HT-29 (cell line): Measurements from ENCODE around the gene VPS26B. TPM values are rescaled to one million over a fixed set of nuclear protein-coding genes. Genes with fewer than 3 reads are reported as not detected.
"Not testable (repeated sequence)": the region's sequence is repeated elsewhere in the genome, so short reads cannot be mapped to it uniquely, and the experiment has no call there.

ENCODE experiments used
- DNase-seq: peaks from one replicate; pipeline ENCODE4 v3.0.0-alpha.2; 2015; ENCODE audit warnings: low spot score
- total RNA-seq: library from RNA; depleted of rRNA; stranded (reverse); fragments of >200 nt; shearing (Covaris generic); gene quantifications from 2 replicates; pipeline ENCODE4 v1.2.3, GENCODE V29; 2014; rRNA removed

VPS26B gene
- total RNA-seq, 1 experiment from 2014 or later: 39.2 TPM

DNA sequence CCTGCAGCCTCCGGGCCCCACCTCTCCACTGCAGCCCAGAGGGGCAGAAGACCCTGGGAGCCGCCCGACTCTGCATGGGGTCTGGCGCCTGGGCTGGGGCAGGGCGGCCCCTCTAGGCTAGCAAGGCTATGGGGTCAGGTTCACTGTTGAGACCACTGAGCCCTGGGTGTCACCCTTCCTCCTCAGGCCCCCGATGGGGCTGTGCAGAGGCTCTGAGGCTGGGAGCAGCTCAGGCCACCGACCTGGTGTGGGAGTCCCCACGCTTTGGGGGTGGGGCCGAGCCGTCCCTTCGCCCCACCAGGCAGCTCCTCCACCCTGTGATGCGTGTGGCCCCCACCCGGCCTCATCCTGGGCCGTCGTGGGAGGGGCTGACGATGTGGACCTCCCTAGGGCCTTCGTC is 57.2 kb downstream of the VPS26B start:
- not testable (repeated sequence) for DNase-seq

GRCh38 chr11:134282121-134283045 is 57.9 kb downstream of the VPS26B start:
- no peak for DNase-seq

DNA sequence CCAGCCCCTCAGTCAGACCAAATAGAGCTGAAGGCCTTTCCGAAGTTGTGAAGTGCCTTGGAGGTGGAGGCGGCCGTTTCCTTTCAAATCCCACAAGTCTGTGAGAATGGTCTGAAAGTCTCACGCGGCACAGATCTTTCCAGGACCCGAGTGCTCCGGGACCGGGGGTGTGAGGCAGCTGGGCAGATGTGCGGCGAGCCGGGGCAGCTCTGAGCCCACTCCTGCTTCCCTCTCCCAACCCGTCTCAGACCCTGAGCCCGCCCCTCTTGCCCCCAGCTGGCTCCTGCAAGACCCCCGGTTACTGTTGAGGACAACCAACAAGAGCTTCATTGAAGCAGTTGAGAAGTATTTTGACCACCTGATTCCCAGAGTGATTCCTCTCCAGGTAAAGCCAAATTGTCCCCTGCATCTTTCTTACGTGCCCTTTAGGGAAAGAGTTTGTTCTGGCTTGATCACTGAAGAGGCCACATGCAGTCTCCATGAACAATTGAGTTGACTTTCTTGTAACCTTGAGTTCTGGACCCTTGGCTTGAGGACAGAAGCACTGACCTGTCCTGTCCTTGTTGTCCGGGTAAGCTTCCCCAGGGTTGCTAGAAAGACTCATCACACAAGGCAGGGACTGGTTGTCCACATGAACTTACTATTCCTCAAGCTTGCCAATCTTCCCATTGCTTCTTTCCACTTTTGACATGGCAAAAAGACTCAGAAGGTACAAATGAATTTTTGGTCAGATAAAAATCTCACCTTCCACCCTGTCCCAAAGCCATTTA is 59.2 kb downstream of the VPS26B start:
- DNase-seq: no peak

GRCh38 chr11:134284349-134284748 is 59.9 kb downstream of the VPS26B start:
- DNase-seq: not testable (repeated sequence)

DNA sequence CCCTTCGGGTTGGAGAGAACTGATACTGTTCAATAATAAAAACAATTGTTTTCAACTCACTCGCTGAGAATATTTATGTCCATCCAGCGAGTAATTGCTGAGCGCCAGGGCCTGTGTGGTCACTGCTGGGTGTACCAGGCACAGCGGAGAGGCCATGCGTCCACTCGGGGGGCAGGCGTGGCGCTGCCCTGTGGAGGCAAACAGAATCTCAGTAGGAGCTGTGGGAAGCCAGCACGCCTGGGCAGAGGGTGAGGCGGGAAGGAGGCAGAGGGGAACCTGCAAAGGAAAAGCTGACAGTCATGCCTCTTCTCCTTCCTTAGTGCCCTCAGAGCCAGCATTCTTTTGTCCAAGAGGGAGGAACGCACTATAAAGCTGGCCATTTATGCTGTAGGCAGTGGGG is 63.1 kb downstream of the VPS26B start:
- no peak for DNase-seq

DNA sequence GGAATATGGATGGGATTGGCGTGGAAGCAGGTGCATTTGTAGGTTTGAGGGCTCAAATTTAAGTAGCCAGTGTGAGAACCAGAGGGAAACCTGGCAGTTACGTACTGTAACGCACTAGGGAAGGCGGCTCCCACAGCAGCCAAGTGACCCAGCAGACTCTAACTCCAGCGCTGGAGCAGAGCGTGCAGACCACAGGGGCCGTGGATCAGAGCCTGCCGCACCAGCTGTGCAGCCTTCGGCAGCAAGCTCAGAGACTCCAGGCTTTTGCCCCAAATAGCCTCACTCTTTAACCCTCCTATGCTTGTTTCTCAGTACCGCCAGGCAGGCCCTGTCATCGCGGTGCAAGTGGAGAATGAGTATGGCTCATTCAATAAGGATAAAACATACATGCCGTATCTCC is 64.0 kb downstream of the VPS26B start:
- DNase-seq: no peak

GRCh38 chr11:134289167-134289566 is 64.7 kb downstream of the VPS26B start:
- DNase-seq: no peak

GRCh38 chr11:134289789-134290188 is 65.3 kb downstream of the VPS26B start:
- DNase-seq: no peak

DNA sequence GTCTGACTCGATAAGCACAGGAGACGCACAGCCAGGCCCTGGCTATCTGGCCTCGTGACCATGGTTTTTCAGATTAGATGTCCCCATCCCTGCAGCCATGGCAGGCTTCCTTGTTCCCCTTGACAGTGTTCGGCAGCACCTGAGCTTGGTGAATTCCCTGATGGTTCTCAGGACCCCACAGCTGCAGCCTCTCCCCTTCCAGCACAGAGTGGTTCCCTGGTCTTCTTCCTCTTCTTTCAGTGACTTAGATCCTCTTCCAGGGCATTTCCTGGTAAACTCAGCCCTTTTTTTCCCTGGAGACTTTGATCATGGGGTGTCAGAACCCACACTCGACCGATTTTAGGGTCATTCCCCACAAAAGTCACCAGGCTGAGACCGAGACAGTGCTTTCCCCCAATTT is 66.2 kb downstream of the VPS26B start:
- DNase-seq: no peak

DNA sequence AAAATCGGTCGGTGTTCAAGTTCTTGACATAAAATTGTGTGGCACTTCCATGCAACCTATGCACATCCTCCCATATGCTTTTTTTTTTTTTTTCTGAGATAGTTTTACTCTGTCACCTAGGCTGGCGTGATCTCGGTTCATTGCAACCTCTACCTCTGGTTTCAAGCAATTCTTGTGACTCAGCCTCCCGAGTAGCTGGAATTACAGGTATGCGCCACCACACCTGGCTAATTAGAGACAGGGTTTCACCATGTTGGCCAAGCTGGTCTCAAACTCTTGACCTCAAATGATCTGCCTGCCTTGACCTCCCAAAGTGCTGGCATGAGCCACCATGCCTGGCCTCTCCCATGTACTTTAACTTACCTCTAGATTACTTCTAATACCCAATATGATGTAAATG is 66.7 kb downstream of the VPS26B start:
- no peak for DNase-seq

- DNase-seq: no peak
These were observed 68.2 kb downstream of the VPS26B start for GRCh38 chr11:134292661-134293060.

DNA sequence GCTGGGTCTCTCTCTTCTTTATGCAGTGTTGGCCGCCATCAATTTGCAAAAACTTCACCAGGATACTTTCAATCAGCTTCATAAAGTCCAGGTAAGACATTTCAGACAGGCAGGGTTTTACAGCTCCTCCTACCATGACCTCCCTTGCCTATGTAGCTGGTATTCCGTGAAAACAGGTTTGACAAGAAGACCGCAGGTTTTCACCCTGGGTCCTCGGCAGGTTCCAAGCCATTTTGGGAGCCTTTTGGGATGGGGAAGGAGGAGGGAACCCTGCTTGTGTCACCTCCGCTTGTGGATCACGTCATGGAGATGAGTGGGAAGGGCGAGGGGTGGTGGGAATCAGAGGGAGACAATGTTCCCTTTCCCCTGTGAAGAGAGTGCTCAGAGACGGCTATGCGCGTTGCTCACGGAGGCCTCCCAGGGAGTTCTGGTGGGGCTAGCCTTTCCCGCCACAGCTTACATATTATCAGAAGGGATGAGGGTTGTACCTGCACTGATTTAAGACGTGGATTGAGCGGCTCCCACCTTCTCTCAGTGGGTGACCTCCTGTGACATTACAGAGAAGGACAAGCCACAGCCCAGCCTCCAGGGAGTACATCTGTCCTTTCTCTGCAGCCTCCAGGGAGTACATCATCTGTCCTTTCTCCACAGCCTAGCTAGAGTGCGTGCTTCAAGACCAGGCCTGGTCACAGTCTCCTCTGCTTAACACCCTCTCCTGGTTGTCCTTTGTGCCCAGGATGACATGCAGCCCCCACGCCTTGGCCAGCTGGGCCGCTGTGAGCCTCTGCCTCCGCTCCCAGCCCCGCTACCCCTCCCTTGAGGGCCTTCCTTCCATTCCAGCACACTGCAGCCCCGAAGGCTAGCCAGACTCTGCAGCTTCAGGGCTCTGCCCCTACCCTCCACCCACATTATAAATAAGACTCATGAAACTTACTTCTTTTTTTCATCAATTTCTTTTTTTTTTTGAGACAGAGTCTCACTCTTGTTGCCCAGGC is 68.9 kb downstream of the VPS26B start:
- no peak for DNase-seq

DNA sequence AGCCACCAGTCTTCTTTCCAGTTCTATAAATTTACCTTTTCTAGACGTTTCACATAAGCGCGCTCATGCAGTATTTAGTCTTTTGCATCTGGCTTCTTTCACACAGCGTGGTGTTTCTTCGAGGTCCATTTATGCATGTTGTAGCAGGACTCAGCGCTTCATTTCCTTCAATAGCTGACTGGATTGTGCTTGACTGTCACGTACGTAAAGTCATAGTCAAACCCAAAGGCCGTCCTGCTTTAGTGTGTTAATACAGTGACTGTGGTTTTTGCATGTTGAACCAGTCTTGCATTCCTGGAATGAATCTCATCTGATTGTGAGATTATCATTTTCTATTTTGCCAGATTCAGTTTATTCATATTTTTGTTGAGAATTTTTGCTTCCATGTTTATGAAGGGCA is 70.2 kb downstream of the VPS26B start:
- DNase-seq: no peak

Other genes starting within 250 kb of the VPS26B start
- gene JAM3, start 155.6 kb upstream of the VPS26B start, total RNA-seq: not detected in 2 replicates
- gene NCAPD3, start 704 bp upstream of the VPS26B start, total RNA-seq: 57.0 and 66.3 TPM in 2 replicates
- 45.5 and 47.8 TPM in 2 replicates for gene THYN1, start 28.7 kb downstream of the VPS26B start, total RNA-seq
- gene ACAD8, start 28.9 kb downstream of the VPS26B start, total RNA-seq: 25.9 and 28.5 TPM in 2 replicates
- not detected in 2 replicates for gene GLB1L3, start 51.7 kb downstream of the VPS26B start, total RNA-seq
- gene GLB1L2, start 107.3 kb downstream of the VPS26B start, total RNA-seq: 77.4 and 79.0 TPM in 2 replicates
- gene B3GAT1, start 187.6 kb downstream of the VPS26B start, total RNA-seq: 0.23 TPM in 1 of 2 replicates, not detected in the other